Measurements from ENCODE around the gene METRNL.

GRCh38 chr17:83083368-83084201, 4.2 kb downstream of the METRNL start:
- TF ChIP-seq CTCF (conservative IDR thresholded peaks at IDR 0.05; ENCODE audit: low read depth, low read length) (no peak), EZH2 (IDR thresholded peaks at IDR 0.05; ENCODE audit: low read length, unreplicated experiment) (no peak), EZH2phosphoT487 (IDR thresholded peaks at IDR 0.05; ENCODE audit: borderline replicate concordance, low read length) (no peak)

All from PC-3 (cell line).